Thyroid gland (tissue), 4 donors: ENCODE data around the gene ST3GAL4.

Experiments
- POLR2A ChIP-seq, 2 donors: fragments of 450-650 bp; IDR thresholded peaks; one replicate each; pipeline ENCODE4 v1.6.1; 2017; ENCODE audit warnings: antibody characterized with exemption in 2 of 2, mild to moderate bottlenecking in 2 of 2, moderate library complexity in 1 of 2
- TF ChIP-seq, protein P1 (sequence below), 6 experiments: fragments of 200-600 bp in 3 of 6; fragments of 450-650 bp in 3 of 6; sonication (generic) in 3 of 6; IDR thresholded peaks; one replicate each; pipeline ENCODE4 v1.5.1; 2016 to 2019; ENCODE audit warnings: antibody characterized with exemption in 6 of 6, mild to moderate bottlenecking in 2 of 6, inconsistent platforms in 1 of 6, moderate library complexity in 1 of 6

DNA sequence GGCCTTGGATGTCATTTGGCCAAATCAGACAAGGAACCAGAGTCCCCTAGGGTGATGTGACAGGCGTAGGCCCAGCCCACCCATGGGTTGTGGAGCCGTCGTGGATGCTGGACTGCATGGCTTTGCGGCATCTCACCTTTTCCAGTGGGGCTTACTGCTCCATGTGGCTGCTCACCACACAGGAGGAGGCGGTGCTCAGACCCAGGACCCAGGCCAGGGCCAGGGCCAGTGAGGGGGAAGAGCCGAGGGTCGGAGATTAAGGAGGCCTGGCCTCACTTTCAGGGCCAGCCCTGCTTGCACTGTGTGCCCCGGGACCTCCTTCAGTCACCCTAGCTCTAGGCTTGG, 105.6 kb downstream of the ST3GAL4 start:
- TF ChIP-seq, protein P1, sequence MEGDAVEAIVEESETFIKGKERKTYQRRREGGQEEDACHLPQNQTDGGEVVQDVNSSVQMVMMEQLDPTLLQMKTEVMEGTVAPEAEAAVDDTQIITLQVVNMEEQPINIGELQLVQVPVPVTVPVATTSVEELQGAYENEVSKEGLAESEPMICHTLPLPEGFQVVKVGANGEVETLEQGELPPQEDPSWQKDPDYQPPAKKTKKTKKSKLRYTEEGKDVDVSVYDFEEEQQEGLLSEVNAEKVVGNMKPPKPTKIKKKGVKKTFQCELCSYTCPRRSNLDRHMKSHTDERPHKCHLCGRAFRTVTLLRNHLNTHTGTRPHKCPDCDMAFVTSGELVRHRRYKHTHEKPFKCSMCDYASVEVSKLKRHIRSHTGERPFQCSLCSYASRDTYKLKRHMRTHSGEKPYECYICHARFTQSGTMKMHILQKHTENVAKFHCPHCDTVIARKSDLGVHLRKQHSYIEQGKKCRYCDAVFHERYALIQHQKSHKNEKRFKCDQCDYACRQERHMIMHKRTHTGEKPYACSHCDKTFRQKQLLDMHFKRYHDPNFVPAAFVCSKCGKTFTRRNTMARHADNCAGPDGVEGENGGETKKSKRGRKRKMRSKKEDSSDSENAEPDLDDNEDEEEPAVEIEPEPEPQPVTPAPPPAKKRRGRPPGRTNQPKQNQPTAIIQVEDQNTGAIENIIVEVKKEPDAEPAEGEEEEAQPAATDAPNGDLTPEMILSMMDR (IDR thresholded peaks at IDR 0.05) = no peak
- no peak for TF ChIP-seq POLR2A (IDR thresholded peaks at IDR 0.05)
